ENCODE results near the gene DSTN. TPM values are rescaled to one million over a fixed set of nuclear protein-coding genes. Genes with fewer than 3 reads are reported as not detected.

Gene DSTN
- total and polyA plus RNA-seq, 9 of the 15 experiments (the other 6 are each of a cell fraction or from before 2014, with no cell fraction given), result 25.7 to 88.3 (median 61.0) TPM

GRCh38 chr20:17579369-17580039, 9.6 kb downstream of the DSTN start (continued):
- TF ChIP-seq ARID3B (CRISPR knock-in tag; IDR thresholded peaks at IDR 0.05; ENCODE audit: borderline replicate concordance), result no peak
- no peak for TF ChIP-seq SUPT5H (IDR thresholded peaks at IDR 0.05)
- TF ChIP-seq MEF2D (tag; conservative IDR thresholded peaks at IDR 0.05; ENCODE audit: low read depth), result no peak

- Histone ChIP-seq H3K27me3 (ENCODE audit: control insufficient read depth in 2 of 2, insufficient read depth in 2 of 2, low read length in 2 of 2) (no peaks in the 10 kb centered on the region), H3K27ac (ENCODE audit: extremely low read depth, low read depth, low read length) (no peak overlapping the region), H3K4me2 (ENCODE audit: insufficient read depth, low read length) (no peak overlapping the region), H3K79me2 (ENCODE audit: control insufficient read depth, insufficient read depth, low read length) (peaks cover 39% of the 10 kb centered on the region; the same call in 2 of the 3 replicates), H3K9ac (ENCODE audit: insufficient read depth in 1 of 2, low read depth in 2 of 2, low read length in 2 of 2) (no peak overlapping the region), H3K4me3 (no peak overlapping the region), H4K20me1 (replicated peaks; ENCODE audit: control insufficient read depth, insufficient read depth, low read length) (no peaks in the 10 kb centered on the region), H3K36me3 (ENCODE audit: control insufficient read depth, insufficient read depth, low read length) (no peaks in the 10 kb centered on the region), H3K4me1 (replicated peaks in 1 of 2; ENCODE audit: control insufficient read depth in 2 of 2, insufficient read depth in 2 of 2, low read length in 2 of 2) (peaks cover 0 to 4% of the 10 kb centered on the region in 2 experiments; a peak in 2 of 5 replicates), H3K9me1 (ENCODE audit: control insufficient read depth, insufficient read depth, low read length) (no peaks in the 10 kb centered on the region), H3K9me3 (replicated peaks; ENCODE audit: control insufficient read depth, insufficient read depth, low read depth, low read length) (no peaks in the 10 kb centered on the region), H2AFZ (ENCODE audit: low read depth, low read length) (no peak overlapping the region)
- WGBS (ENCODE audit: insufficient coverage, low coverage, missing lambda C conversion rate), result 89% methylated on average over 2 of the region's 2 CpGs
- no TSS peak for BruUV-seq (replicated peaks)
- ChIA-PET CTCF (ENCODE audit: low intra/inter-chr PET ratio) (no interaction called here), POLR2A (interaction anchor here (2.8 kb wide), 1 partner anchor 10 kb away, joined by 9 read pairs; the partner anchor contains the start of gene DSTN)
- in situ Hi-C loops (cut with MboI) (no loop called here), intact Hi-C loops (cut with micrococcal nuclease) (no loop called here)
- FAIRE-seq (no peak), ATAC-seq (no peak), DNase-seq (ENCODE audit: extremely low read depth in 1 of 4, low spot score in 3 of 4) (no peak)
- TF ChIP-seq KLF1 (tag; IDR thresholded peaks at IDR 0.05), result no peak
- TF ChIP-seq KAT2B (IDR thresholded peaks at IDR 0.05; ENCODE audit: low read depth, low read length), result no peak
- no peak for TF ChIP-seq TRIM25 (IDR thresholded peaks at IDR 0.05; ENCODE audit: borderline replicate concordance)
- no peak for TF ChIP-seq GABPB1 (CRISPR knock-in tag; IDR thresholded peaks at IDR 0.05)
- TF ChIP-seq CHD1 (IDR thresholded peaks at IDR 0.05; ENCODE audit: low read length), result no peak
- no peak for TF ChIP-seq CTCF (IDR thresholded peaks at IDR 0.05 in 2 of 3, conservative IDR thresholded peaks at IDR 0.05 in 1 of 3; ENCODE audit: insufficient read depth in 2 of 3, low read depth in 1 of 3, low read length in 3 of 3)
- TF ChIP-seq U2AF2 (optimal IDR thresholded peaks at IDR 0.05; ENCODE audit: low read depth, low read length), result no peak
- TF ChIP-seq MTA3 (IDR thresholded peaks at IDR 0.05; ENCODE audit: borderline replicate concordance), result no peak
- TF ChIP-seq CHCHD3 (CRISPR knock-in tag; IDR thresholded peaks at IDR 0.05), result no peak
- TF ChIP-seq CC2D1A (IDR thresholded peaks at IDR 0.05), result no peak
- no peak for TF ChIP-seq PRMT5 (CRISPR knock-in tag; IDR thresholded peaks at IDR 0.05)
- TF ChIP-seq TAL1 (IDR thresholded peaks at IDR 0.05), result no peak
These were observed 11.0 kb downstream of the DSTN start for GRCh38 chr20:17580895-17581294.
